WTC11 (cell line): ENCODE results near the gene CALHM4. TPM values are rescaled to one million over a fixed set of nuclear protein-coding genes. Genes with fewer than 3 reads are reported as not detected.
A peak's percentile ranks its signal among the peaks of the same experiment; 100 is the strongest.

Source experiments
- ATAC-seq: fragments of 200-7000 bp; cut with Tn5 transposase; 2 replicates; pipeline ENCODE4 v1.10.0; 2021; ENCODE audit warnings: mild to moderate bottlenecking, moderate library complexity
- CTCF ChIA-PET: fragments of 300-600 bp; sonication (Branson Sonifier 250); formaldehyde crosslinking; loops from one replicate; lab custom pipeline; 2021; ENCODE audit warnings: antibody characterized with exemption; lab: Charles Lee
- POLR2A ChIA-PET: fragments of 350-600 bp; sonication (Branson Sonifier 250); formaldehyde crosslinking; loops from one replicate; lab custom pipeline; 2021; ENCODE audit warnings: antibody characterized with exemption; lab: Charles Lee
- DNase-seq: peaks from one replicate; pipeline ENCODE4 v3.0.0; 2021; ENCODE audit warnings: low spot score
- H3K27ac Mint-ChIP-seq: 2 replicates; pipeline ENCODE4 v1.8.0; 2021; ENCODE audit warnings: mixed read lengths
- H3K27me3 Mint-ChIP-seq: 2 replicates; pipeline ENCODE4 v1.8.0; 2021; ENCODE audit warnings: low read depth, mild to moderate bottlenecking, moderate library complexity, mixed read lengths
- H3K36me3 Mint-ChIP-seq: 2 replicates; pipeline ENCODE4 v1.8.0; 2021; ENCODE audit warnings: mixed read lengths
- H3K4me1 Mint-ChIP-seq: 2 replicates; pipeline ENCODE4 v1.8.0; 2022; ENCODE audit warnings: mixed read lengths
- H3K4me3 Mint-ChIP-seq: 2 replicates; pipeline ENCODE4 v1.8.0; 2021; ENCODE audit warnings: mild to moderate bottlenecking, moderate library complexity, mixed read lengths
- H3K9me3 Mint-ChIP-seq: 2 replicates; pipeline ENCODE4 v1.8.0; 2021; ENCODE audit warnings: mixed read lengths
- ARID4B ChIP-seq: sonication (generic); formaldehyde crosslinking; IDR thresholded peaks from 2 replicates; pipeline ENCODE4 v1.8.0; 2023; ENCODE audit warnings: missing genetic modification reagents, mild to moderate bottlenecking, borderline replicate concordance
- E2F4 ChIP-seq: sonication (generic); formaldehyde crosslinking; IDR thresholded peaks from 2 replicates; pipeline ENCODE4 v1.8.1; 2022; ENCODE audit warnings: low read depth, mild to moderate bottlenecking, moderate library complexity, missing genetic modification reagents, borderline replicate concordance
- EMX1 ChIP-seq: fragments of 250-450 bp; sonication (Bioruptor Pico); IDR thresholded peaks from 2 replicates; pipeline ENCODE4 v1.8.0; 2021; ENCODE audit warnings: mild to moderate bottlenecking
- FOXK1 ChIP-seq: sonication (generic); formaldehyde crosslinking; IDR thresholded peaks from 2 replicates; pipeline ENCODE4 v1.8.0; 2022; ENCODE audit warnings: mild to moderate bottlenecking, moderate library complexity, missing genetic modification reagents
- GTF2I ChIP-seq: fragments of 250-450 bp; sonication (Bioruptor Pico); conservative IDR thresholded peaks from 2 replicates; pipeline ENCODE4 v1.4.0; 2021; ENCODE audit warnings: mild to moderate bottlenecking
- IRF1 ChIP-seq: sonication (generic); formaldehyde crosslinking; IDR thresholded peaks from 2 replicates; pipeline ENCODE4 v1.8.0; 2023; ENCODE audit warnings: missing genetic modification reagents
- IRF2 ChIP-seq: sonication (generic); formaldehyde crosslinking; IDR thresholded peaks from 2 replicates; pipeline ENCODE4 v1.8.0; 2022; ENCODE audit warnings: low read depth, missing genetic modification reagents, borderline replicate concordance
- KAT7 ChIP-seq: sonication (generic); formaldehyde crosslinking; IDR thresholded peaks from 2 replicates; pipeline ENCODE4 v1.8.1; 2023; ENCODE audit warnings: missing genetic modification reagents, mild to moderate bottlenecking, borderline replicate concordance
- NFATC4 ChIP-seq: fragments of 250-450 bp; sonication (Bioruptor Pico); IDR thresholded peaks from 2 replicates; pipeline ENCODE4 v1.9.0; 2021; ENCODE audit warnings: mild to moderate bottlenecking
- NR2C2 ChIP-seq: sonication (generic); formaldehyde crosslinking; IDR thresholded peaks from 2 replicates; pipeline ENCODE4 v1.8.0; 2022; ENCODE audit warnings: mild to moderate bottlenecking, missing genetic modification reagents
- NR3C1 ChIP-seq: sonication (generic); formaldehyde crosslinking; conservative IDR thresholded peaks from 2 replicates; pipeline ENCODE4 v1.8.1; 2023; ENCODE audit warnings: low read depth, mild to moderate bottlenecking, missing genetic modification reagents
- SOX15 ChIP-seq: fragments of 250-450 bp; sonication (Bioruptor Pico); IDR thresholded peaks from 2 replicates; pipeline ENCODE4 v1.9.0; 2021; ENCODE audit warnings: mild to moderate bottlenecking
- SP1 ChIP-seq: sonication (generic); formaldehyde crosslinking; conservative IDR thresholded peaks from 2 replicates; pipeline ENCODE4 v1.8.1; 2022; ENCODE audit warnings: missing genetic modification reagents
- ZBTB21 ChIP-seq: sonication (generic); formaldehyde crosslinking; IDR thresholded peaks from 2 replicates; pipeline ENCODE4 v1.8.1; 2023; ENCODE audit warnings: mild to moderate bottlenecking, missing genetic modification reagents, borderline replicate concordance
- ZBTB43 ChIP-seq: sonication (generic); formaldehyde crosslinking; IDR thresholded peaks from 2 replicates; pipeline ENCODE4 v1.8.1; 2023; ENCODE audit warnings: mild to moderate bottlenecking, missing genetic modification reagents
- ZMAT4 ChIP-seq: fragments of 250-450 bp; sonication (Bioruptor Pico); IDR thresholded peaks from 2 replicates; pipeline ENCODE4 v1.9.0; 2021; ENCODE audit warnings: mild to moderate bottlenecking
- total RNA-seq: library from RNA; stranded (reverse); gene quantifications from 3 replicates; pipeline ENCODE4 v1.2.3, GENCODE V29; 2021

The CALHM4 gene
- total RNA-seq, 1 experiment from 2014 or later, result not detected

- POLR2A ChIA-PET, result no interaction called here
- DNase-seq (no peak), ATAC-seq (no peak)
- Mint-ChIP-seq H3K4me1 (peaks cover 14% of the 10 kb centered on the region), H3K36me3 (no peaks in the 10 kb centered on the region; the same call in 1 of the 2 replicates), H3K27ac (no peak overlapping the region), H3K27me3 (no peaks in the 10 kb centered on the region; the same call in 1 of the 2 replicates), H3K9me3 (no peaks in the 10 kb centered on the region), H3K4me3 (peak overlapping the region; percentile 98; the same call in 1 of the 2 replicates)
- TF ChIP-seq IRF2 (CRISPR knock-in tag) (no peak), E2F4 (CRISPR knock-in tag) (no peak), NR3C1 (CRISPR knock-in tag) (no peak), ARID4B (CRISPR knock-in tag) (no peak), ZBTB43 (CRISPR knock-in tag) (no peak), KAT7 (CRISPR knock-in tag) (no peak), SP1 (no peak), NFATC4 (CRISPR knock-in tag) (no peak), EMX1 (no peak), SOX15 (CRISPR knock-in tag) (no peak), ZMAT4 (CRISPR knock-in tag) (no peak), NR2C2 (no peak)
- CTCF ChIA-PET, result interaction anchor here (1.1 kb wide), 1 partner anchor 282 kb away, joined by 3 read pairs; no protein-coding TSS in a partner anchor
Observed at GRCh38 chr6:116568821-116569755, 15.5 kb downstream of the CALHM4 start.

GRCh38 chr6:116570856-116571682, 17.5 kb downstream of the CALHM4 start, which contains the start of gene RWDD1:
RWDD1 (plus strand) TSS chr6:116571504; CDS start chr6:116571583, 79 bp downstream.
- Mint-ChIP-seq H3K36me3 (no peaks in the 10 kb centered on the region; the same call in 1 of the 2 replicates), H3K27me3 (no peaks in the 10 kb centered on the region; the same call in 1 of the 2 replicates), H3K27ac (peak within 1 kb of the TSS; percentile 100), H3K9me3 (no peaks in the 10 kb centered on the region), H3K4me3 (peak within 1 kb of the TSS; percentile 98), H3K4me1 (peaks cover 14% of the 10 kb centered on the region)
- DNase-seq (peak; percentile 99), ATAC-seq (peak; percentile 98)
- ChIA-PET CTCF (interaction anchor here (0.6 to 2.2 kb wide), 12 partner anchors 8 to 353 kb away, joined by 3 to 19 read pairs (median 4); partner anchors contain the start of gene CALHM5), POLR2A (interaction anchor here (0.6 to 2.5 kb wide), 10 partner anchors 17 to 342 kb away, joined by 3 to 11 read pairs (median 4); partner anchors contain the start of genes DSE, TSPYL1 and TSPYL4)
- TF ChIP-seq ZBTB21 (CRISPR knock-in tag), result peak; percentile 66; the same call in 1 of the 2 replicates
- TF ChIP-seq FOXK1 (CRISPR knock-in tag), result peak; percentile 92
- no peak for TF ChIP-seq IRF1
- no peak for TF ChIP-seq GTF2I (CRISPR knock-in tag)
- peak; percentile 58; the same call in 1 of the 2 replicates for TF ChIP-seq ARID4B (CRISPR knock-in tag)
